HepG2 (cell line): ENCODE measurements around the gene LYRM9.

Experiments
- ELF3 ChIP-seq: IDR thresholded peaks from 2 replicates; pipeline ENCODE4 v1.6.1; 2016; ENCODE audit warnings: missing genetic modification reagents, missing compliant biosample characterization
- MIXL1 ChIP-seq: IDR thresholded peaks from 2 replicates; pipeline ENCODE4 v1.6.1; 2016

GRCh38 chr17:27920569-27920968, 27.4 kb upstream of the LYRM9 start:
- TF ChIP-seq ELF3, result no peak
- TF ChIP-seq MIXL1 (CRISPR knock-in tag), result no peak
